ENCODE results near the gene MOB3B.

- no peak for TF ChIP-seq CTCF (IDR thresholded peaks at IDR 0.05)
- no peak for TF ChIP-seq EZH2phosphoT487 (IDR thresholded peaks at IDR 0.05; ENCODE audit: borderline replicate concordance, low read depth)
- no peak for TF ChIP-seq CHD2 (IDR thresholded peaks at IDR 0.05; ENCODE audit: low read length, partially characterized antibody)
- no peak for TF ChIP-seq POLR2AphosphoS5 (IDR thresholded peaks at IDR 0.05; ENCODE audit: low read depth, low read length)
- no peak for TF ChIP-seq NRF1 (IDR thresholded peaks at IDR 0.05; ENCODE audit: low read depth, low read length)
- TF ChIP-seq EP300 (IDR thresholded peaks at IDR 0.05; ENCODE audit: borderline replicate concordance in 1 of 2, low read depth in 1 of 2, low read length in 1 of 2) = no peak
- no peak for TF ChIP-seq FOXM1 (IDR thresholded peaks at IDR 0.05; ENCODE audit: low read depth)
Observed at GRCh38 chr9:27412081-27412480, 117.5 kb downstream of the MOB3B start.
